Subcutaneous abdominal adipose tissue (tissue), 5 donors: Measurements from ENCODE around the gene KRT33A.
"Not testable (repeated sequence)": the region's sequence is repeated elsewhere in the genome, so short reads cannot be mapped to it uniquely, and the experiment has no call there.

Experiments
- H3K27ac ChIP-seq: one replicate; pipeline ENCODE4 v1.7.0; 2013; ENCODE audit warnings: low read depth, mild to moderate bottlenecking, inconsistent platforms, low read length, moderate library complexity
- H3K27me3 ChIP-seq, 5 donors: one replicate each; pipeline ENCODE4 v1.7.0; 2013; ENCODE audit warnings: low read length in 5 of 5, inconsistent platforms in 1 of 5; ENCODE audit not compliant: control insufficient read depth in 5 of 5, insufficient read depth in 4 of 5
- H3K36me3 ChIP-seq, 5 donors: one replicate each; pipeline ENCODE4 v1.7.0; 2013; ENCODE audit warnings: low read length in 5 of 5; ENCODE audit not compliant: control insufficient read depth in 5 of 5, insufficient read depth in 5 of 5
- H3K4me1 ChIP-seq, 5 donors: one replicate each; pipeline ENCODE4 v1.7.0; 2013; ENCODE audit warnings: low read length in 5 of 5, mild to moderate bottlenecking in 3 of 5, moderate library complexity in 1 of 5; ENCODE audit not compliant: control insufficient read depth in 5 of 5, insufficient read depth in 5 of 5
- H3K4me3 ChIP-seq, 5 donors: one replicate each; pipeline ENCODE4 v1.7.0; 2013; ENCODE audit warnings: low read length in 5 of 5, low read depth in 1 of 5
- H3K9ac ChIP-seq, 5 donors: one replicate each; pipeline ENCODE4 v1.7.0; 2013; ENCODE audit warnings: low read length in 5 of 5, mild to moderate bottlenecking in 4 of 5, moderate library complexity in 3 of 5
- H3K9me3 ChIP-seq, 5 donors: one replicate each; pipeline ENCODE4 v1.7.0; 2013; ENCODE audit warnings: low read length in 5 of 5; ENCODE audit not compliant: control insufficient read depth in 5 of 5
- donor health status: healthy.
- donor health status: healthy.
- donor health status: healthy.
- donor health status: healthy.
- donor health status: healthy.

Gene KRT33A

GRCh38 chr17:41390411-41390938, 39.8 kb upstream of the KRT33A start:
- no peak overlapping the region for H3K4me3 ChIP-seq
- no peak overlapping the region for H3K9ac ChIP-seq
- peaks cover 0 to 9% (median 6%) of the 10 kb centered on the region in 5 donors for H3K9me3 ChIP-seq
- H3K27ac ChIP-seq, result no peak overlapping the region
- no peaks in the 10 kb centered on the region for H3K36me3 ChIP-seq
- H3K4me1 ChIP-seq, result no peaks in the 10 kb centered on the region
- peaks cover 0 to 10% (median 3%) of the 10 kb centered on the region in 5 donors for H3K27me3 ChIP-seq

GRCh38 chr17:41387670-41388069, 37.0 kb upstream of the KRT33A start:
- no peaks in the 10 kb centered on the region for H3K36me3 ChIP-seq
- no peak overlapping the region for H3K4me3 ChIP-seq
- no peaks in the 10 kb centered on the region for H3K4me1 ChIP-seq
- H3K9me3 ChIP-seq, result peaks cover 0 to 9% (median 6%) of the 10 kb centered on the region in 5 donors
- no peak overlapping the region for H3K9ac ChIP-seq
- peaks cover 0 to 5% (median 0%) of the 10 kb centered on the region in 5 donors for H3K27me3 ChIP-seq
- H3K27ac ChIP-seq, result no peak overlapping the region

GRCh38 chr17:41386227-41386626, 35.6 kb upstream of the KRT33A start:
- H3K4me1 ChIP-seq, result no peaks in the 10 kb centered on the region
- H3K9ac ChIP-seq, result no peak overlapping the region
- peaks cover 0 to 4% (median 3%) of the 10 kb centered on the region in 5 donors for H3K27me3 ChIP-seq
- H3K9me3 ChIP-seq, result peaks cover 0 to 9% (median 6%) of the 10 kb centered on the region in 5 donors
- no peaks in the 10 kb centered on the region for H3K36me3 ChIP-seq
- H3K4me3 ChIP-seq, result no peak overlapping the region
- H3K27ac ChIP-seq, result no peak overlapping the region

GRCh38 chr17:41383690-41384089, 33.1 kb upstream of the KRT33A start:
- Histone ChIP-seq H3K9ac (no peak overlapping the region), H3K27ac (no peak overlapping the region), H3K4me3 (no peak overlapping the region), H3K27me3 (peaks cover 0 to 10% (median 0%) of the 10 kb centered on the region in 5 donors), H3K36me3 (no peaks in the 10 kb centered on the region), H3K9me3 (peaks cover 0 to 9% (median 6%) of the 10 kb centered on the region in 5 donors), H3K4me1 (no peaks in the 10 kb centered on the region)

- Histone ChIP-seq H3K9me3 (peaks cover 0 to 9% (median 6%) of the 10 kb centered on the region in 5 donors), H3K4me3 (no peak overlapping the region), H3K36me3 (no peaks in the 10 kb centered on the region), H3K27ac (no peak overlapping the region), H3K27me3 (peaks cover 0 to 10% (median 0%) of the 10 kb centered on the region in 5 donors), H3K9ac (no peak overlapping the region), H3K4me1 (peaks cover 0 to 3% (median 0%) of the 10 kb centered on the region in 5 donors)
Observed at GRCh38 chr17:41382394-41382793, 31.8 kb upstream of the KRT33A start.

- H3K9me3 ChIP-seq, H3K27ac ChIP-seq, H3K27me3 ChIP-seq, H3K36me3 ChIP-seq, H3K9ac ChIP-seq, H3K4me1 ChIP-seq, H3K4me3 ChIP-seq: not testable (repeated sequence)
Observed at GRCh38 chr17:41381943-41382342, 31.3 kb upstream of the KRT33A start, which contains the start of gene KRT34. TSS of gene KRT34 (minus strand) at chr17:41382306. CDS start at chr17:41382246, 60 bp downstream.

- not testable (repeated sequence) for H3K4me1 ChIP-seq, H3K27ac ChIP-seq, H3K9ac ChIP-seq, H3K9me3 ChIP-seq, H3K27me3 ChIP-seq, H3K36me3 ChIP-seq, H3K4me3 ChIP-seq
Observed at GRCh38 chr17:41380091-41380490, 29.5 kb upstream of the KRT33A start.

- H3K4me3 ChIP-seq, result no peak overlapping the region
- peaks cover 0 to 10% (median 0%) of the 10 kb centered on the region in 5 donors for H3K27me3 ChIP-seq
- H3K9ac ChIP-seq, result no peak overlapping the region
- no peaks in the 10 kb centered on the region for H3K36me3 ChIP-seq
- H3K9me3 ChIP-seq, result peaks cover 0 to 3% (median 0%) of the 10 kb centered on the region in 5 donors
- H3K4me1 ChIP-seq, result peaks cover 0 to 3% (median 0%) of the 10 kb centered on the region in 5 donors
- no peak overlapping the region for H3K27ac ChIP-seq
Observed at GRCh38 chr17:41377546-41377945, 26.9 kb upstream of the KRT33A start.

- H3K4me1 ChIP-seq, result no peaks in the 10 kb centered on the region
- H3K27ac ChIP-seq, result no peak within 1 kb of the TSS
- peaks cover 0 to 3% (median 0%) of the 10 kb centered on the region in 5 donors for H3K27me3 ChIP-seq
- H3K4me3 ChIP-seq, result no peak within 1 kb of the TSS
- H3K9ac ChIP-seq, result no peak within 1 kb of the TSS
- peaks cover 0 to under 1% (median 0%) of the 10 kb centered on the region in 5 donors for H3K9me3 ChIP-seq
- no peaks in the 10 kb centered on the region for H3K36me3 ChIP-seq
Observed at GRCh38 chr17:41369713-41370112, 19.1 kb upstream of the KRT33A start, which contains the start of gene KRT33B. TSS of gene KRT33B (minus strand) at chr17:41369813. CDS start at chr17:41369750, 63 bp downstream.

GRCh38 chr17:41369023-41369422, 18.4 kb upstream of the KRT33A start:
- H3K4me1 ChIP-seq, result no peaks in the 10 kb centered on the region
- H3K27me3 ChIP-seq, result peaks cover 0 to 3% (median 0%) of the 10 kb centered on the region in 5 donors
- H3K9me3 ChIP-seq, result no peaks in the 10 kb centered on the region
- no peaks in the 10 kb centered on the region for H3K36me3 ChIP-seq
- no peak overlapping the region for H3K4me3 ChIP-seq
- H3K27ac ChIP-seq, result no peak overlapping the region
- no peak overlapping the region for H3K9ac ChIP-seq
